DLD1 (cell line): ENCODE measurements around the gene ATP5PD.
"Not testable (repeated sequence)": the region's sequence is repeated elsewhere in the genome, so short reads cannot be mapped to it uniquely, and the experiment has no call there.

Experiments used
- in situ Hi-C: cut with HindIII; loops from 2 replicates; pipeline ENCODE4 v1.10.0; 2017; ENCODE audit warnings: low sequenced_read_pairs

The ATP5PD gene

GRCh38 chr17:75059369-75060345, 12.9 kb upstream of the ATP5PD start:
- in situ Hi-C loops = no loop called here

GRCh38 chr17:75051941-75052340, 5.2 kb upstream of the ATP5PD start:
- in situ Hi-C loops = no loop called here

DNA sequence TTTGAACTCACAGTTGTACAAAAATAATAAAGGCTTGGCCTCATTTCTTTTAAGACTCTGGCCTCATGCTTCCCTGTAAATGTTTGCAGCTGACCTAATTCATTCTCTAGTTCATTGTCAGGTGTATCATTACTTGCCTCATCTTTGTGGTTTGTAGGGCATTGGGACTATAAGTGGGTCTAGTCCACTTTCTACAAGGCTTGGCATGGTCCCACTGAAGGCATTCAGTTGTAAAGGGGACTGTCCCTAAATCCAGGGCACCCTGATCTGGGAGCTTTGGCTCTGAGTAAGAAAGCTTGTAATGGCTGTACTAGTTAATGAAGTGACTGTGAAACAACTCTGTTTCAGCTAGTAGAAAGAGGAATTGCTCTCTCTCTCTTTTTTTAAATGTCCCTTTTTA, 2.9 kb upstream of the ATP5PD start:
- in situ Hi-C loops = no loop called here

DNA sequence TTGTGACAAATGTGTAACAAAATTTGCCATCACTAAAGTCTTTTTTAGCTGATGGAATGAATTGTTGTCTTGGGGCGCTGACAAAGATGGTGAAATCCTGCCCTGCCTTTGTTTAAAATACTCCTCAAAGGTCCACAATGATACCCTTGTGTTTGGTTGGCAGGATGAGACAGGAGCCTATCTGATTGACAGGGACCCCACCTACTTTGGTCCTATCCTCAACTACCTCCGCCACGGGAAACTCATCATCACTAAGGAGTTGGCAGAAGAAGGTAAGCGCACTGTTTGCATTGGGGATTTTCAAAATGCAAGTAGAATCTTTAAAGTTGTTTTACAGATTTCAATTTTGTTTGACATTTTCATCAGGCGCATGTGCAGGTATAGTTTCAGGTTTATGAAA, 2.3 kb upstream of the ATP5PD start:
- in situ Hi-C loops = no loop called here

DNA sequence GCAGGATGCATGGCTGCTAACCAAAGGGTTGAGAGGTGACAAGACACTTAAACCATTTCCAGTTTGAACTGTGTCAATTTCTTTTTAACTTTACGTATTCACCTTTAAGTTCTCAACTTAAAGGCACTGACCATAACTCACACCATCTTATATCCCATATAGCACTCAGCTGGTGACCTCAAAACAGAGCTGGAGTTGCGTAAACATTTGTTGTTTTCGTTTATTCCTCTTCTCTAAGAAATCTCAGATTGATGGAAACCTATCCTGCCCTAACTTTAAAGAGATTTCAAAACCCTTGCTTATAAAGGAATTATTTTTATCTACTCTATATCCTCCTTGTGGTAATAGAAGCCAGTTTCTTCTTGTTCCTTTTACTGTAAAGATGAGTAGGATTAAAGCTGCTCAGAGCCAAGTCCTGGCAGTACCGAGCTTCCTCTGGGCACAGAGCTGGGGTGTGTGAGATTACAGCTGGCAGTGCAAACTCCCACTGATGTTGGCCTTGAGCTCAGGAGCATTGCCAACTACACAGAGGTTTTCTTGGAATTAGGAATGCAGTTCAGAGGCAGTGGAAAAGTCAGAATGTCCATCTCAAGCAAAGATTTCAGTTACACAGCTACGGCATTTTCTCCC, 1.6 kb upstream of the ATP5PD start:
- in situ Hi-C loops = no loop called here

DNA sequence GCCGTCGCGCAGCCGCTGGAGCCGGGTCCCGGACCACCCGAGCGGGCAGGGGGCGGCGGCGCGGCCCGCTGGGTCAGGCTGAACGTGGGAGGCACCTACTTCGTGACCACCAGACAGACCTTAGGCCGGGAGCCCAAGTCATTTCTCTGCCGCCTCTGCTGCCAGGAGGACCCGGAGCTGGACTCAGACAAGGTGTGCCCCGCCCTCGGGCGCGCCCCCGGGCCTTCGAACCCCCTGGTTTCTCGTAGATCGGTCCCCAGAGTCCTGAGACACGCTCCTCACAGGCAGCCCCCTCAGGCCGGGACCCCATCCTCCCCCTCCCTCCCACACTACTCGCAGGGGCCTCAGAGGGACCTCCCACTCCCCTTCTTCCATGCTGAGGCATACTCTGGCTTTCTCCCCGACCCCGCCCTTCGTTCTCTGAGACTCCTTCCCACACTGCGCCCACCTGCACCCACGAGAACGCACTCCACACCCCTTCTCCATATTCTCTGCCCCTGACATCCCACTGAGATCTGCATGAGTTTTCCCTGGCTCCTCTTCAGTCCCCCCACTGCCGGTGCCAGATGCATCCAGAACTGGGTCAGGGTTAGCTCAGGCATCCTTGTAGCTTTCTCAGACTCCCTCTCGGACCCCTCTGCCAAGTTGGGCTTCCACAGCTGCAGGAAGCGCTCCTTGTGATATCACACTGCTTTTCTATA, 779 bp upstream of the ATP5PD start:
- in situ Hi-C loops = no loop called here

- in situ Hi-C loops = not testable (repeated sequence)
These were observed 793 bp downstream of the ATP5PD start for GRCh38 chr17:75045946-75046406.

GRCh38 chr17:75044716-75045115, 2.1 kb downstream of the ATP5PD start:
- in situ Hi-C loops = no loop called here

GRCh38 chr17:75043789-75044188, 3.0 kb downstream of the ATP5PD start:
- in situ Hi-C loops = not testable (repeated sequence)

DNA sequence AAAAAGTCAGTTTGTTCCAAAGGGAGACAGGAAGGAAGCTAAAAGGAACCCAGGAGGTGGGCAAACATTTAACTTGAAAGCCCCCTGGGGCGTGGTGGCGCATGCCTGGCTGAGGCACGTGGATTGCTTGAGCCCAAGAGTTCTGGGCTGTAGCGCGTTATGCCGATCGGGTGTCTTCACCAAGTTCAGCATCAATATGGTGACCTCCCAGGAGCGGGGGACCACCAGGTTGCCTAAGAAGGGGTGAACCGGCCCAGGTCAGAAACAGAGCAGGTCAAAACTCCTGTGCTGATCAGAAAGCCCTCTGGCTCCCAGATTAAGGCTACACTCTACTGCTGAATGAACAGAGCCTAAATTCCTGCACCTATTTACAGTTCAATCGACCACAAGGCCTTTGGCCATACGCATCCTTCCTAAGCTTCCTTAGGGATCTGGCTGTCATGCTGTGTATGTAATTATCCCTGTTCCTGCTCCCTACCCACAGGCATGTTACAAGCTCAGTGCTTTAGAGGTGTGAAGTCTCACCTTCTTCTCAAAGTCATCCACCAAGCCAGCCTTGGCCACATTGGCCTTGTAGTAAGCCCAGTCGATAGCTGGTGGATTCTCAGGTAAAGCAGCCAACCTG, 5.0 kb downstream of the ATP5PD start:
- in situ Hi-C loops = no loop called here

DNA sequence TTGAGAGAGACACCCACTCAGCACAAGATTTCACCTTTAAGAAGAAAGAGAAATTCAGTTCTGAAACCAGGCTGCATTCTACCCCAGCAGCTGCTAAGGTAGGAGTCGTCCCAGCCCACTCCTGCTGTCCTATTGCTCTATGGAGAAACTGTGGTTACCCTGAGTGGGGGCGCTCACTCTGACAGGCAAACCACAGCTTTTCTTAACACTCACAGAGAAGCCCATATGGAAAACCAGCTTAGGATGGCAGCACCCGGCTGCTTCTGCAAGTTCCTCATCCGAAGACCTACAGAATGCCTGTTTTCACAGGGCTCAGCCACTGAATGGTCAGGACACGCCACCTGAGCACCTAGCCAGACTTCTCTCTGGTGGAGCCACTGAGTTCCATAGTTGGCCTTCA, 7.5 kb downstream of the ATP5PD start:
- in situ Hi-C loops = no loop called here

GRCh38 chr17:75036643-75037268, 10.0 kb downstream of the ATP5PD start:
- in situ Hi-C loops = no loop called here

DNA sequence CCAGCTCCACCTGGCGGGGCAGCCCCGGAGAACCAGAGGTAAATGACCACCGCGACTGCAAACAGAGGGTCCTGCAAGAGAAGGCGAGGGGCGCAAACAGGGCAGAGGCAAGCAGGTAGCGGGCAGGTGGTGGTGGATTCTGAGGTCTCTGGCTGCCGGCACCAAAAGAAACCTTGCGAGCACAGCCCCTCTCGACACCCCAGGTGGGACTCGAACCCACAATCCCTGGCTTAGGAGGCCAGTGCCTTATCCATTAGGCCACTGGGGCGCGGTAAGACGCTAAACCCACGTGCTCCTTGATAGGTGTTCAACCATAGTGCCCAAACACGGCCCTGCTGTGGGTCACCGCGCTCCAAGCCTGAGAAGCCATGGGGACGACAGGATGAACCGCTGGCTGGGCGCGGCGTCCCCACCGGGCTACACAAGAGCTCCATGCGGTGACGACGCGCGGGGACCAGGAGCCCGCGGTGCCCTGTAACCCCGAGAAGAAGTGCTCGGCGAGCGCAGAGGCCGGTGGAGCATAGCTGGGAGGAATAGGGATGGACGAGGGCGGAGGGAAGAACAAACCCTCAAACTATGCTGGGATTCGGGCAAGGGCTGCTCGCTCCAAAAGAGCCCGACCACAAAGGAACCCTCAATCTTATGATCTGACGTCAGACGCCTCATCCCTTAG, 12.4 kb downstream of the ATP5PD start:
- in situ Hi-C loops = no loop called here

GRCh38 chr17:75033346-75034235, 13.2 kb downstream of the ATP5PD start:
- in situ Hi-C loops = no loop called here

- in situ Hi-C loops = no loop called here
These were observed 14.0 kb downstream of the ATP5PD start for GRCh38 chr17:75032720-75033280.

- in situ Hi-C loops = no loop called here
These were observed 14.6 kb downstream of the ATP5PD start for GRCh38 chr17:75031972-75032719.

- in situ Hi-C loops = no loop called here
These were observed 16.6 kb downstream of the ATP5PD start for GRCh38 chr17:75030161-75030560.

GRCh38 chr17:75026650-75027049, 20.1 kb downstream of the ATP5PD start:
- in situ Hi-C loops = not testable (repeated sequence)
